Stimulated activated effector memory CD8-positive, alpha-beta T cell treated with anti-CD3 and anti-CD28 coated beads, Interleukin-12 subunit alpha, Interleukin-12 subunit beta, amount 100 ng/mL, for 72 hours (primary cell): ENCODE measurements around the gene SPAM1.
"Not testable (repeated sequence)": the region's sequence is repeated elsewhere in the genome, so short reads cannot be mapped to it uniquely, and the experiment has no call there.

Experiments
- ATAC-seq: fragments of 150-1000 bp; cut with Tn5 transposase; 2 replicates; pipeline ENCODE4 v1.10.0; 2021
- DNase-seq, 2 donors: peaks; one replicate each; pipeline ENCODE4 v3.0.0; 2021 to 2022; ENCODE audit warnings: low spot score in 2 of 2
- H3K27ac Mint-ChIP-seq: one replicate; pipeline ENCODE4 v1.8.0; 2022; ENCODE audit warnings: mild to moderate bottlenecking, mixed read lengths
- H3K36me3 Mint-ChIP-seq: one replicate; pipeline ENCODE4 v1.8.0; 2022; ENCODE audit warnings: mild to moderate bottlenecking, mixed read lengths
- H3K4me1 Mint-ChIP-seq: one replicate; pipeline ENCODE4 v1.8.0; 2022; ENCODE audit warnings: mixed read lengths
- H3K4me3 Mint-ChIP-seq: one replicate; pipeline ENCODE4 v1.8.0; 2022; ENCODE audit warnings: mild to moderate bottlenecking, mixed read lengths
- H3K9me3 Mint-ChIP-seq: one replicate; pipeline ENCODE4 v1.8.0; 2022; ENCODE audit warnings: mixed read lengths

Gene SPAM1

GRCh38 chr7:123992913-123993518 lies 68.0 kb downstream of the SPAM1 start:
- DNase-seq (no peak), ATAC-seq (no peak)
- H3K4me3 Mint-ChIP-seq, result no peak overlapping the region
- H3K9me3 Mint-ChIP-seq, result peaks cover 11% of the 10 kb centered on the region
- H3K27ac Mint-ChIP-seq, result no peak overlapping the region
- no peaks in the 10 kb centered on the region for H3K36me3 Mint-ChIP-seq
- no peaks in the 10 kb centered on the region for H3K4me1 Mint-ChIP-seq

DNA sequence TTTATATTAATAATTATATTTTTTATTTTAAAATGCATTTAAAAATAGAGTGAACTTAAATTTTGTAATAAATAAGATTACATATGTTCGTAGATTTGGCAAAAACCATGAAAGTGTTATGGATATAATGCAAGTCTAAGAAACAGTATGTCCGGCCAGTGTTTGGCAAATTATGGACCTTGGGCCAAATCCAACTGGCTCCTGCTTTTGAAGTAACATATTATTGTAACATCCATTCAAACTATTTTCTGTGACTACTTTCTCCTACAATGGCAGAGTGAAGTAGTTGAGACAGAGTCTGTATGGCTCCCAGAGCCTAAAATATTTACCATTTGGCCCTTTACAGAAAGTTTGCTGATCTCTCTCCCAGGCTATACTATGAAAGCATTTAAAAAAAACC lies 69.0 kb downstream of the SPAM1 start:
- ATAC-seq (no peak), DNase-seq (no peak)
- peaks cover 17% of the 10 kb centered on the region for H3K9me3 Mint-ChIP-seq
- H3K4me1 Mint-ChIP-seq, result no peaks in the 10 kb centered on the region
- no peak overlapping the region for H3K27ac Mint-ChIP-seq
- H3K4me3 Mint-ChIP-seq, result no peak overlapping the region
- no peaks in the 10 kb centered on the region for H3K36me3 Mint-ChIP-seq

DNA sequence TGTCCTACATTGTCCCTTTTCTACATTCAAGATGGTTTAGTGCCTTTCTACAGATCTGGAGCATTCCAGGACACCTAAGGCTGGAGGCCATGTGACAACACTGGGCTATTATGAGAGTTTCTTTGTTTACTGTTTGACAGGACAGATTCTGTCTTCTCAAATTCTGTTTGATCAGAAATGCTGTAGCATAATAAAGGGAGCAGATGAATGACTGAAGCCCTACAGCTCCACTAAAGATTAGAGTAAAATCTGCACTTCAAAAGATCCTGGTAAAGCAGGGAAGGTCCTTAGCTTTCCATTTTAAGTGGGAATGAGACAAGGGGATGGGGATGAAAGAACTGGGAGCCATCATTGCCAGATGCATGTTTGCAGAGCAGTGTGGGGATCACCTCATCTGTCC lies 69.4 kb downstream of the SPAM1 start:
- H3K4me3 Mint-ChIP-seq, result no peak overlapping the region

GRCh38 chr7:123995617-123996326 lies 70.7 kb downstream of the SPAM1 start:
- H3K27ac Mint-ChIP-seq, result no peak overlapping the region
- H3K9me3 Mint-ChIP-seq, result peaks cover 19% of the 10 kb centered on the region
- H3K4me1 Mint-ChIP-seq, result no peaks in the 10 kb centered on the region
- no peaks in the 10 kb centered on the region for H3K36me3 Mint-ChIP-seq
- DNase-seq, result no peak
- ATAC-seq, result no peak
- no peak overlapping the region for H3K4me3 Mint-ChIP-seq

More for the DNA sequence above, 69.4 kb downstream of the SPAM1 start:
- Mint-ChIP-seq H3K27ac (no peak overlapping the region), H3K36me3 (no peaks in the 10 kb centered on the region), H3K4me1 (no peaks in the 10 kb centered on the region), H3K9me3 (peaks cover 15% of the 10 kb centered on the region)
- DNase-seq, result no peak
- no peak for ATAC-seq

DNA sequence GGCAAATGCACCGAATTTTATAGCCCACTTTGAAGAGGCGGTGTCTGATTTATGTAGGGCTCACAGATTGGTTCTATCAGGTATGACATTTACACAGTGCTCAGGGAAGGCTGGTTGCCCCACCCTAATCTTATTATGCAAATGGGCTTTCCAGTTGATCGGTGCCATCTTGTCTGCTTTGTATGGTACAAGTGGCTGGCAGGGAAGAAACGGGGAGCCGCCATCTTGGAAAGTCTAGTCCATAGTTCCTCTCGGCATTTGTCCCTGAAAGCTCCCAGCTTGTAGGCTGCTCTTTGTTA lies 71.2 kb downstream of the SPAM1 start:
- no peak overlapping the region for H3K27ac Mint-ChIP-seq
- no peak overlapping the region for H3K4me3 Mint-ChIP-seq
- H3K4me1 Mint-ChIP-seq, result no peaks in the 10 kb centered on the region
- no peak for DNase-seq
- H3K36me3 Mint-ChIP-seq, result no peaks in the 10 kb centered on the region
- ATAC-seq, result no peak
- peaks cover 19% of the 10 kb centered on the region for H3K9me3 Mint-ChIP-seq

- Mint-ChIP-seq H3K36me3 (no peaks in the 10 kb centered on the region), H3K9me3 (peaks cover 19% of the 10 kb centered on the region), H3K4me3 (no peak overlapping the region), H3K4me1 (no peaks in the 10 kb centered on the region), H3K27ac (no peak overlapping the region)
- DNase-seq (no peak), ATAC-seq (no peak)
These were observed 73.9 kb downstream of the SPAM1 start for GRCh38 chr7:123998921-123999320.

GRCh38 chr7:123999703-124000102 lies 74.7 kb downstream of the SPAM1 start:
- DNase-seq (no peak), ATAC-seq (no peak)
- no peaks in the 10 kb centered on the region for H3K4me1 Mint-ChIP-seq
- no peak overlapping the region for H3K4me3 Mint-ChIP-seq
- peaks cover 19% of the 10 kb centered on the region for H3K9me3 Mint-ChIP-seq
- no peak overlapping the region for H3K27ac Mint-ChIP-seq
- no peaks in the 10 kb centered on the region for H3K36me3 Mint-ChIP-seq

- DNase-seq, ATAC-seq, H3K27ac Mint-ChIP-seq, H3K4me1 Mint-ChIP-seq, H3K36me3 Mint-ChIP-seq, H3K9me3 Mint-ChIP-seq, H3K4me3 Mint-ChIP-seq: not testable (repeated sequence)
These were observed 83.3 kb downstream of the SPAM1 start for GRCh38 chr7:124008296-124008695.

GRCh38 chr7:124009321-124009720 lies 84.3 kb downstream of the SPAM1 start:
- Mint-ChIP-seq H3K4me1 (no peaks in the 10 kb centered on the region), H3K4me3 (no peak overlapping the region)
- no peak for ATAC-seq

More at GRCh38 chr7:124009321-124009720, 84.3 kb downstream of the SPAM1 start:
- H3K9me3 Mint-ChIP-seq, result peaks cover 3% of the 10 kb centered on the region
- H3K36me3 Mint-ChIP-seq, result no peaks in the 10 kb centered on the region
- no peak overlapping the region for H3K27ac Mint-ChIP-seq
- DNase-seq, result no peak
